Urinary bladder (tissue), 4 donors: Measurements from ENCODE around the gene ORC1. TPM values are rescaled to one million over a fixed set of nuclear protein-coding genes. Genes with fewer than 3 reads are reported as not detected.

ENCODE experiments used
- DNase-seq: peaks from one replicate; pipeline ENCODE4 v3.0.0-alpha.2; 2015; ENCODE audit errors: extremely low spot score
- H3K27ac ChIP-seq: one replicate; pipeline ENCODE4 v1.5.1; 2013; ENCODE audit warnings: low read depth, mild to moderate bottlenecking, moderate library complexity
- H3K36me3 ChIP-seq: one replicate; pipeline ENCODE4 v1.6.1; 2013; ENCODE audit warnings: mild to moderate bottlenecking, moderate library complexity; ENCODE audit not compliant: insufficient read depth
- H3K4me1 ChIP-seq: one replicate; pipeline ENCODE4 v1.6.1; 2013; ENCODE audit warnings: mild to moderate bottlenecking, moderate library complexity; ENCODE audit not compliant: insufficient read depth
- H3K4me3 ChIP-seq: one replicate; pipeline ENCODE4 v1.5.1; 2013; ENCODE audit warnings: low read depth, low read length
- WGBS: extraction: QIAGEN DNeasy Blood & Tissue Kit; methylation state at CpG from one replicate; pipeline ENCODE4 v1.1.7; 2013; 5-methylcytosine and 5-hydroxymethylcytosine counted together
- polyA plus RNA-seq: library from polyadenylated mRNA; stranded (reverse); fragments of 200-250 nt; gene quantifications from one replicate; pipeline ENCODE4 v1.2.3, GENCODE V29; 2013
- total RNA-seq: library from RNA; depleted of rRNA; stranded (reverse); fragments of >200 nt; gene quantifications from one replicate; pipeline ENCODE4 v1.2.3, GENCODE V29; 2014
- donor health status: healthy with polysubstance abuse.
- donor health status: healthy.

ORC1 gene
- total and polyA plus RNA-seq, 2 donors = 0.48 to 2.7 TPM

DNA sequence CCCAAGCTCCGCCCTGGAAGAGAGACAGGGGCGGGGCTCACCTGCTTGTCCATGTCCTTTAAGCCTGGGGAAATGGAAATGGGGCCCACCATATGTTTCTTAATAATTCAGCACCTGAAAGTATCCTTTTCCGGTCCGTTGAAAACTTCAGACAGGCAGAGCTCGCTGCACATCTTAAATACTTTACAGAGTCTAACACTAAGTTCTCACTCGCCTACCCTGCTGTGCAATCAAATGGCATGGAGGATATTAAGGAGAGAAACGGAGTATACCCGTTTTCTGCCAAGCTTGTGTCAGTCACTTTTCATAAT, 37.8 kb downstream of the ORC1 start:
- no peak for DNase-seq
- no peaks in the 10 kb centered on the region for H3K36me3 ChIP-seq
- H3K4me1 ChIP-seq = no peaks in the 10 kb centered on the region
- peak overlapping the region; percentile 94 for H3K4me3 ChIP-seq
- H3K27ac ChIP-seq = no peak overlapping the region
- WGBS = 14% methylated on average over 8 of the region's 8 CpGs

DNA sequence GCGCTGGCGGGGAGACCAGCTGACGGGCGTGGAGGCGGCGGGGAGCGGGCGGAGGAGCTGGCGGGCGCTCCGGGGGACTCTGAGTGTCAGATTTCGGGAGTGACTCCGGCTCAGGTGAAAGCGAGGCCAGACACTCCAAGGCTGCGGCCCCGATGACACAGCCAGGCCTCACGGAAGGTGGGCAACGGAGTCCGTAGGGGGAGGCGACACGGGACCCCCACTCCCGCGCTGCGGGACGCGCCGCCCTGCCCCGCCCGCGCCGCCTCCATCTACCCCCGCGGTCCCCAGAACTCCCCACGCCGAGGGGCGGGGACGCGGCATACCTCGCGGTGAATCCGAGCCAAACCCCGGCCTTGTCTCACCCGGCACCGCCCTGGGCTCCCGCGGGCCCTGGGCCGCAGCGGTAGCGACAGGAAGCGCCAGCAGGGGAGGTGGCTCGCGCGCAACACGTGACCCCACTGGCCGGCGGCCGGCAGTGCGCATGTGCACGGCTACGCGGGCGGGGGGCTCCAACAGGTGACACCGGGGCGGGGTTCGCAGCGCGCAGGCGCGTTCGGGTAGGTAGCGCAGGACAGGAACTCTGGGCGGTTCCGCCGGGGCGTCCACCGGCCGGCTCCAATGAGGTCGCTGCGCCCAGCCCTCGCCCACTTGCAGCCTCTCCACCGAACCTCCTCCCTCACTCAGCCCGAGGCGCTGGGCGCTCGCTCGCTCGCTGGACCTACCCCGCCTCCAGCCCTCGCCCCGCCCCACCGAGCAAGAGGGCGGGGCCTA, 38.3 kb downstream of the ORC1 start, which contains the start of gene CC2D1B:
Gene CC2D1B, minus strand, starts transcription at position 460 of the 771 bp plus-strand sequence. CDS start 1,585 bp downstream, outside the sequence.
- DNase-seq = peak; percentile 91
- Histone ChIP-seq H3K4me1 (no peaks in the 10 kb centered on the region), H3K27ac (peak within 1 kb of the TSS; percentile 97), H3K36me3 (peaks cover 1% of the 10 kb centered on the region), H3K4me3 (peak within 1 kb of the TSS; percentile 94)
- under 1% methylated on average over 92 of the region's 92 CpGs for WGBS

DNA sequence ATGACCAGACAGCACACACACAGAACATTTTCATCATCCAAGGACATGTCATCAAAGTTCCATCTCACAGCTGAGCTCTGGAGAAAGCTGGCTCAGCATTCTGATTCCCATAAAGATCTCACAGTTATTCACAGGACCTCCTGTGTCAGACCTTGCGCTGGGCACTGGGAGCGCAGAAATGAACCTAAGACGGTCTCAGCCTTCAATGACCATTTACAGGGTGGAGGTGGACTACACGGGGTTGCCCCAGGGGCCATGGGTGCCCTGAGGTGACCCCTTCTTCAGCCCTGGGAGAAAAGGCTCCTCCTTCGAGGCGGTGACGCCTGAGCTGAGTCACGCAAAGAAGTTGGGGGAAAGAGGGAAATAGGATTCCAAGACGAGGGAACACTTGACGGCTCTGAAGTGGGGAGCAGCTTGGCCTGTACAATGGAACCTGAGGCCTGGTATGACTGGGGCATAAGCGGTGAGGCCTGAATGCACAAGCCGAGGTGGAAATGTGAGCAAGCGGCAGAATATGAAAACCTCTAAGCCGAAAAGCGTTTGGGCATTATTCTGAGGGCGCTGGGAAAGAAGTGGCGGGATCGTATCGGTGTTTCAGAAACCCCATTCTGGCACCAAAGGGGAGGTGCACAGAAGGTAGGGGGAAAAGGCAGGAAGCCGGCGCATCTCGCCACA, 39.0 kb downstream of the ORC1 start:
- Histone ChIP-seq H3K4me1 (no peaks in the 10 kb centered on the region), H3K4me3 (peak overlapping the region; percentile 94), H3K36me3 (peaks cover 4% of the 10 kb centered on the region), H3K27ac (peak overlapping the region; percentile 97)
- DNase-seq = no peak
- WGBS = 6% methylated on average over 22 of the region's 22 CpGs

DNA sequence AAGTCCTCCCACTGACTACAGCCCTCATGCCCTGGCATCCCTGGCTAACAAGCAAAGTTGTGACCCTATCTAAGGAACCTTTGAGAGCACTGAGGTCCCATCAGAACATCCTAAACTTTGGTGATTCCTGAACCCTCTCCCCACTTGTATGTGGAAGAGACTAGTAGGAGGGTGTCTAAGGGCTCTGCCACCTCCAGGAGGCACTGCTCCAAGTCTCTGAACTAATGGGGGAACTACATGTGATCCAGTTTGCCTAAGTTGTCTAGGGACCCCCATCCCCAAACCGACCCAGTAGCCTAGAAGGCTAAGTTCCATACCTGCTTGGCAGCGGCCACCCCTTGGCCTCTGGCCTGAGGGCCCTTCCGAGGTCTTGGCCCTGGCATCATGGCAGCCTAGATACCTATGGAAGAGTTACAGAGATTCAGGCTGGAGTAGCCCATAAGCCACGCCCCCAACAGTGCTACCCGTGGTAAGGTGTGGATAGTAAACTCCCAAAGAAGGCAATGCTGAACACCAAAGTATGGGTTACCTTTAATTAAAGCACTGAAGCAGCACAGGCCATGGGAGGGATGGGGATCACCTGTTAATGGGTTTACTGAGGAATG, 39.9 kb downstream of the ORC1 start:
- Histone ChIP-seq H3K4me3 (no peak overlapping the region), H3K36me3 (peaks cover 4% of the 10 kb centered on the region), H3K4me1 (no peaks in the 10 kb centered on the region), H3K27ac (no peak overlapping the region)
- 79% methylated on average over 5 of the region's 5 CpGs for WGBS
- no peak for DNase-seq

DNA sequence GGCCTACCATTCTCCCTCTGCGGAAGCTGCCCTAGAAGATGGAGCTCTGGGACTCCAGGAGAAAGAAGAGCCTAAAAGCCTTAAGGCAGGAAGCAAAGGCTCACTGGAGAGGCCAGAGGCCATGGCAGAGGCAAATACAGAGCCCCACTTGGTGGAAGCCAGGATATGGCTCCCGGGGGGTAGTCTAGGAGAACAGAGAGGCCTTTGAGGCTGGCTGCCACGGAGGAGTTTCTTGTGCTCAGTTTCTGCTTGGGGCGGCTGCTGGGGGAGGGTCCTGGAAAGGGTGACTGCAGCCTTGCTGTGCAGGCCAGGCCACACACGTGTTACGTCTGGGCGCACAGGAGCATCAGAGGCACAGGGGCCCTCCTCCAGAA, 43.6 kb downstream of the ORC1 start:
- 89% methylated on average over 7 of the region's 7 CpGs for WGBS
- no peaks in the 10 kb centered on the region for H3K4me1 ChIP-seq
- DNase-seq = no peak
- no peak overlapping the region for H3K27ac ChIP-seq
- H3K4me3 ChIP-seq = no peak overlapping the region
- H3K36me3 ChIP-seq = peaks cover 13% of the 10 kb centered on the region

DNA sequence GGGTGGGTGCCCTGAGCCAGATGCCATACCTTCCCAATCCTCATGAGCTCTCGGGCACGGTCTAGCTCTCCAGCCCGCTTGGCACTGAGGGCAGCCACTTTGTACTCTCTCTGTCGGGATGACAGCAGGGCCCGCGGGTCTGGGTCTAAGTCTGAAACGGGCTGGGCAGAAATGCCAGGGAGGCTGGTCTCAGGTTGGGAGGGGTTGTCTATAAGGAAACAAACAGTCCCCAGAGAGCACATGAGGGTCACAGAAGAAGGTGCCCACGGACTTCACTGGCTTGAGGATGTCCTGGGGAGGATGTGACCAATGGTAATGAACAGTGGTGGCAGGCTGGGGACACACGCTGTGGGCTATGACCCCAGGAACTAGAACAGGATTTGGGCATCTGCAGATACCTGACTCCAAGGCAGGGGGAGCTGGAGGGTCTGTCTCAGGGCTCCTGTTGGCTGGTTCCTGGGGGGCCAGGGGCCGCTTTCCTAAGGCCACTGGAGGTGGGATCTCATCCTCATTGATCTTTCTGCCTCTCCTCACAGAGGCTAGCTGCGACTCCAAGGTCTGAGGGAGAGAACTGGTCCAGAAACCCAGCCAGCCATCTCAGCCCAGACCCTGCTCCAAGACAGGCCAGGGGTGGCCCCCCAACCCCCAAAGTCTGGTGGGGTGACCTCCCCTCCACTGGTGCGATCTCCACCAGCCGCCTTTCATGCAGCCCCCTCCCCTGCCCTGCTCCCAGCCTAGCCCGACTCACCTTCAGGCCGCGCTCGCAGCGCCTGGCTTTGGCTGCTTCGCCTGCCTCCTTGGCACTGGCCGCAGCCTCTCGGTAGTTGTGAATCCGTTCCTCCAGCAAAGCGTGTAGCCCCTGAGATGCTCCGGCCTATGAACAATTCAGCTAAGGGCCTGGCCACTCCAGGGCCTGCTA, 44.3 kb downstream of the ORC1 start:
- Histone ChIP-seq H3K27ac (no peak overlapping the region), H3K4me1 (no peaks in the 10 kb centered on the region), H3K4me3 (no peak overlapping the region), H3K36me3 (peaks cover 13% of the 10 kb centered on the region)
- DNase-seq = no peak
- WGBS = 94% methylated on average over 24 of the region's 24 CpGs

DNA sequence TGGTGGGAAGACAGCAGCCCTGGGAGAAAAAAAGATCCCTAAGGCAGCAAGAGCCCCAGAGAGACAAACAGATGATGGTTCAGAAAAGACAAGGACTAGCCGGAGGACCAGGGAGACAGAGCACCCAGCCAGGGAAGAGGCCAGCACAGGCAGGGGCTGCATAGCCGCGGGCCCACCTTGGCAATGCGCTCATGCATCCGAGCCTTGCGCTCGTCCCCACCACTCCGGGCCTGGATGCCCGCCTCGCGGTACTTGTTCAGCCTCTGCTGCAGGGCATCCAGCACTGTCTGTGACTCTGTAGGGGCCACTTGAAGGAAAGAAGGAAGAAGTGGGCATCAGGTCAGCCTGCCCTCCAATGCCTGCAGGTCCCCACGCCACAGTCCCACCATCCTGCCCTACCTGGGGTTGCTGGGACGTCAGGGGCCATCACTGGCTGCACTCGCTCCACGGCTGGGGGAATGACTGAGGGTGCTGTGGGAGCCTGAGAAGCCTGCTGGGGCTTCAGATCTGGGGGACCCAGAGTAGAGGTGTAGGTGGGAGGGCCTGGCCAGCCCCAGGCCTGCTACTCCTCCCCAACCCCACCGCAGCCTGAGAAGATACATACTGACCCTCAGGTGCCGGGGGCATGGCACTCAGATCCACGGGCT, 45.2 kb downstream of the ORC1 start:
- Histone ChIP-seq H3K4me3 (no peak overlapping the region), H3K27ac (no peak overlapping the region), H3K36me3 (peaks cover 14% of the 10 kb centered on the region), H3K4me1 (no peaks in the 10 kb centered on the region)
- WGBS = 96% methylated on average over 18 of the region's 18 CpGs
- no peak for DNase-seq

DNA sequence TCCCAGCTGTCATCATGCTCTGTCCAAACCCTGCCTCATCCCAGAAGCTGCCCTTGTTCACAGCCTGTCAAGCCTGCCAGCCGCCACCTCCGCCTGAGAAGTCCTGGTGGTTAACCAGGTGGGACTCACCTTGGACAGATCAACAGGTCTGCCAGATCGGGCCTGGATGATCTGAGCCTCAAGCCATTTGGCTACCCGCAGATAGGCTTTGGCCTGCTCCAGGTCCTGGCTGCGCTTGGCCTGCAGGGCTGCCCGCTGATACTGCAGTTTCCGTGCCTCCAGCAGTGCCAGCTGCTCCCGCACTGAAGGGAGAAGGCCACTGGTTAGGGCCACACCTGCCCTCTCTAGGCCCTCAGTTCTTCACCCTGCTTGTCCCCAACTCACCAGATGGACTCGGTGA, 46.8 kb downstream of the ORC1 start:
- Histone ChIP-seq H3K36me3 (peaks cover 17% of the 10 kb centered on the region), H3K4me3 (no peak overlapping the region), H3K4me1 (no peaks in the 10 kb centered on the region), H3K27ac (no peak overlapping the region)
- DNase-seq = no peak
- WGBS = 95% methylated on average over 9 of the region's 9 CpGs

DNA sequence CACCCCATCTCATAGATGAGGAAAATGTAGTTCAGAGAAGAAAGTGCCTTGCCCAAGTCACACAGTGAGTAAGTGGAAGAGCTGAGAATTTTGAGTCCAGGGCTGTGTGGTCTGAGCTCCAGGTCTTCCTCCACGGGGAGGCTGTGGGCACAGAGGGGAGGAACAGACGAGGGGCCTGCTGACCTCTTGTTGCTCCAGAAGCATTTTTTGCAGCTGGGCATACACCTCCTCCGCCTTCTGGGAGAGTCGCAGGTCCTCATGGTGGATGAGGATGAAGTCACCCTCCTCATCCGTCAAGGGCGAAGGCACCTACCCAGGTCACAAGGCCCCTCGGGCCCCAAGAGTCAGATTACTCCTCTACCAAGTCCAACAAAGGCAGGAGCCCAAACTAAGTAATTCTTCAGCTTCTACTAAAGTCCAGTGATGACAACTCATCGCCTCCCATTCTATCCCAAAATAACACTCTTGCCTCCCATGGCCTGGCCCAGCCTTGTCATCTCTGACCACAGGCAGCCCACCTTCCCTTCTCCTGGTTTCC, 47.3 kb downstream of the ORC1 start:
- no peak for DNase-seq
- 92% methylated on average over 8 of the region's 8 CpGs for WGBS

DNA sequence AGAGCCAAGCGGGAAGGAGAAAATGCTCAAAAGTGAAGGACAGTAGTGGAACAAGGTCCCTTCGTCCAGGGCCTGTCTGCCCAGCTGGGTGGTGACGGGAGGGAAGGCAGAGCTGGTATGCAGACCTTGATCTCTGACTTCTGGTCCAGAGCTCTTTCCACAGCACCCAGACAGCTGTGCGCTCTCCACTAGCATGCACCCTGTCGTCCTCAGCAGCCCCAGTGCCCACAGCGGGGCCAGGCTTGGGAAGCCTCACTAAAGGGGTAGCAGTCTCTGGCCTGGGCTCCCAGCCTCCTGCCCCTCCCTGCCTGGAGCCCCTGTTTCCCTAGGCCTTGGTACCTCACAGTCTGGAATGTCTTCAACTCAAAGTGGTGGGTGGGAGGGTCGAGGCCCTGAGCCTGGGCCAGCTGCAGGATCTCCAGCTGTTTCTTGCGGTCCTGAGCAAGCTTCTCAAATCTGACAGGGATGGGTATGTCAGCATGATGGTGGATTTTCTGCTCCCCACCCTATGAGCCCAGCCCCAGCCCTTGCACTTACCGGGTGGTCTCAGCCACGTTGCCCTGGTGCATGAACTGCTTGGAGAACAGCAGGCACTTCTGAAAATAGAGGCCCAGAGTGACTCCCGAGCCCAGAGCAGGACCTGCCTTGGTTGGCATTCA, 48.2 kb downstream of the ORC1 start:
- Histone ChIP-seq H3K4me1 (no peaks in the 10 kb centered on the region), H3K36me3 (peaks cover 16% of the 10 kb centered on the region), H3K27ac (no peak overlapping the region), H3K4me3 (no peak overlapping the region)
- 87% methylated on average over 11 of the region's 11 CpGs for WGBS
- no peak for DNase-seq

More for the DNA sequence above, 47.3 kb downstream of the ORC1 start:
- H3K4me1 ChIP-seq = no peaks in the 10 kb centered on the region
- H3K27ac ChIP-seq = no peak overlapping the region
- H3K4me3 ChIP-seq = no peak overlapping the region
- peaks cover 17% of the 10 kb centered on the region for H3K36me3 ChIP-seq

DNA sequence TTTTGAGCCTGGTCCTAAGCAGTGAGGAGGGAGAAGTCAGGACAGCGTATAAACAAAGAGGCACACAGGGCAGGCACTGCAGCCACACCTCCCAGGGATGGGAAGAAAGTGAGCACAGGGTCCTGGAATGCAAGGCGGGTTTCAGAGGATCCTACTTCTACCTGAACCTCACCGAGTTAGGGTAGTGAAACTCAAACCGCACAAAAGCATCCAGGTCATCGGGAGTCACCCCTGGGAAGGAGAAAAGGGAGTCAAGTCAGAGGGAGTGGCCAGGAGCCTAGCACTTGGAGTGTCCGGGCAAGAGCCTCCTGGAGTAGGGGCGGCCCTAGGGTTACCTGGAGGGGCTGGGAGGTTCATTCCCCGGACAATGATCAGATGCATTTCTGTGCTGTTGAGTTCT, 48.8 kb downstream of the ORC1 start:
- DNase-seq = no peak
- Histone ChIP-seq H3K4me3 (no peak overlapping the region), H3K4me1 (no peaks in the 10 kb centered on the region), H3K27ac (no peak overlapping the region), H3K36me3 (peaks cover 13% of the 10 kb centered on the region)
- WGBS = 95% methylated on average over 8 of the region's 8 CpGs

DNA sequence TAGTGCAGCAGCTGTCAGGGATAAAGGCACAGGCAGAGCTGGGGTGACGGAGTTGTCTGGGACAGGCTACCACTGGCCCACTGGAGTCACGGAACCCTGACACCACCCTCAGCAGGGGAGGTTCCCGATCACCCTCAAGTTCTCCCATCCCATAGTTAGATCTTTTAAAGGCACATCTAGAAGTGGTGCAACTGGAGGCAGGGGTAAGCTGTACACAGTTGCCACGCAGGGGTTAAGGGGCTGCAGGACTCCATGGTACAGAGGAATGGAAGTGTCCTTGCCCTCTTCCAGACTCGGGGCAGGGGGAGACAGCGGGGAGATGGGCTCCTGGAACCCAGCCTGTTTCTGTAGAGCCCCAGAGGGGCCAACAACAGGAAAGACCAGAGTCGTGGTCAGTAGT, 51.5 kb downstream of the ORC1 start:
- H3K36me3 ChIP-seq = peaks cover 8% of the 10 kb centered on the region
- no peak overlapping the region for H3K4me3 ChIP-seq
- 88% methylated on average over 7 of the region's 7 CpGs for WGBS
- H3K4me1 ChIP-seq = no peaks in the 10 kb centered on the region
- no peak for DNase-seq
- no peak overlapping the region for H3K27ac ChIP-seq
